HepG2 (cell line): ENCODE results near the gene TLN1. TPM values are rescaled to one million over a fixed set of nuclear protein-coding genes. Genes with fewer than 3 reads are reported as not detected.
A peak's percentile ranks its signal among the peaks of the same experiment; 100 is the strongest.

Experiments used
- CBX2 ChIP-seq, 2 experiments: fragments of 200-600 bp in 1 of 2; sonication (generic); formaldehyde crosslinking in 1 of 2; IDR thresholded peaks; 2 replicates each; pipeline versions ENCODE4 v1.7.0 to v1.8.1; 2018 to 2022; ENCODE audit warnings: low read depth in 2 of 2, low read length in 1 of 2, mild to moderate bottlenecking in 1 of 2, missing genetic modification reagents in 1 of 2
- FOXJ3 ChIP-seq: sonication (generic); formaldehyde crosslinking; IDR thresholded peaks from 2 replicates; pipeline ENCODE4 v1.4.0; 2020; ENCODE audit warnings: missing genetic modification reagents, mild to moderate bottlenecking, borderline replicate concordance
- JDP2 ChIP-seq: sonication (generic); formaldehyde crosslinking; IDR thresholded peaks from 2 replicates; pipeline ENCODE4 v1.8.1; 2022; ENCODE audit warnings: missing genetic modification reagents, borderline replicate concordance
- NCOA1 ChIP-seq: sonication (generic); formaldehyde crosslinking; IDR thresholded peaks from 2 replicates; pipeline ENCODE4 v1.9.0; 2021; ENCODE audit warnings: missing genetic modification reagents
- NFKBIZ ChIP-seq: IDR thresholded peaks from 2 replicates; pipeline ENCODE4 v1.6.1; 2018; ENCODE audit warnings: missing genetic modification reagents, missing compliant biosample characterization
- PCBP2 ChIP-seq: fragments of 200-400 bp; formaldehyde crosslinking; optimal IDR thresholded peaks from 2 replicates; pipeline ENCODE3; 2018; ENCODE audit warnings: low read length, low read depth; ENCODE audit not compliant: poor library complexity, severe bottlenecking
- STAT5B ChIP-seq: sonication (generic); formaldehyde crosslinking; IDR thresholded peaks from 2 replicates; pipeline ENCODE4 v1.4.0; 2020; ENCODE audit warnings: missing genetic modification reagents
- ZNF235 ChIP-seq: sonication (generic); formaldehyde crosslinking; IDR thresholded peaks from 2 replicates; pipeline ENCODE4 v1.8.1; 2023; ENCODE audit warnings: mild to moderate bottlenecking, missing genetic modification reagents, borderline replicate concordance
- ZNF260 ChIP-seq: sonication (generic); formaldehyde crosslinking; IDR thresholded peaks from 2 replicates; pipeline ENCODE4 v1.4.0; 2020; ENCODE audit warnings: missing genetic modification reagents, low read depth, mild to moderate bottlenecking, borderline replicate concordance
- ZNF292 ChIP-seq: sonication (generic); formaldehyde crosslinking; IDR thresholded peaks from 2 replicates; pipeline ENCODE4 v1.8.1; 2022; ENCODE audit warnings: mild to moderate bottlenecking, low read depth, missing genetic modification reagents, borderline replicate concordance
- ZNF430 ChIP-seq: sonication (generic); formaldehyde crosslinking; IDR thresholded peaks from 2 replicates; pipeline ENCODE4 v1.9.0; 2021; ENCODE audit warnings: mild to moderate bottlenecking, missing genetic modification reagents
- ZNF530 ChIP-seq: sonication (generic); formaldehyde crosslinking; IDR thresholded peaks from 2 replicates; pipeline ENCODE4 v1.5.0; 2020; ENCODE audit warnings: low read depth, mild to moderate bottlenecking, missing genetic modification reagents
- ZNF598 ChIP-seq: sonication (generic); formaldehyde crosslinking; IDR thresholded peaks from 2 replicates; pipeline ENCODE4 v1.5.1; 2020; ENCODE audit warnings: mild to moderate bottlenecking, missing genetic modification reagents, borderline replicate concordance
- polyA plus RNA-seq, 8 experiments: library from polyadenylated mRNA; depleted of rRNA in 3 of 8; stranded (reverse) in 7 of 8; unstranded in 1 of 8; fragments of >200 nt; fragmentation: Illumina TruSeq in 4 of 8; extraction: Trizol in 4 of 8; gene quantifications; 2 replicates each; pipeline versions ENCODE4 v1.2.1 to v1.2.3, GENCODE V29; 2011 to 2016; ENCODE audit warnings: low read depth in 4 of 8, missing spikeins in 1 of 8, mixed read lengths in 1 of 8; ENCODE audit not compliant: insufficient read depth in 1 of 8
- total RNA-seq, 5 experiments: library from RNA; depleted of rRNA; stranded (reverse); fragments of >200 nt; fragmentation: Illumina TruSeq; extraction: Trizol; gene quantifications; 2 replicates each; pipeline ENCODE4 v1.2.3, GENCODE V29; 2016; ENCODE audit warnings: low read depth in 1 of 5
- TF ChIP-seq, protein P1 (sequence below): sonication (generic); formaldehyde crosslinking; IDR thresholded peaks from 2 replicates; pipeline ENCODE4 v1.5.0; 2020; ENCODE audit warnings: missing genetic modification reagents
- TF ChIP-seq, protein P2 (sequence below): sonication (generic); formaldehyde crosslinking; IDR thresholded peaks from 2 replicates; pipeline ENCODE4 v1.8.1; 2023; ENCODE audit warnings: mild to moderate bottlenecking, inconsistent platforms, moderate library complexity, missing genetic modification reagents, borderline replicate concordance
- TF ChIP-seq, protein P3 (sequence below): sonication (generic); formaldehyde crosslinking; IDR thresholded peaks from 2 replicates; pipeline ENCODE4 v1.4.0; 2020; ENCODE audit warnings: missing genetic modification reagents, mild to moderate bottlenecking, borderline replicate concordance

TLN1 gene
- total and polyA plus RNA-seq, 2 of the 13 experiments (the other 11 are each of a cell fraction or from before 2014, with no cell fraction given) = 35.2 to 51.8 TPM

DNA sequence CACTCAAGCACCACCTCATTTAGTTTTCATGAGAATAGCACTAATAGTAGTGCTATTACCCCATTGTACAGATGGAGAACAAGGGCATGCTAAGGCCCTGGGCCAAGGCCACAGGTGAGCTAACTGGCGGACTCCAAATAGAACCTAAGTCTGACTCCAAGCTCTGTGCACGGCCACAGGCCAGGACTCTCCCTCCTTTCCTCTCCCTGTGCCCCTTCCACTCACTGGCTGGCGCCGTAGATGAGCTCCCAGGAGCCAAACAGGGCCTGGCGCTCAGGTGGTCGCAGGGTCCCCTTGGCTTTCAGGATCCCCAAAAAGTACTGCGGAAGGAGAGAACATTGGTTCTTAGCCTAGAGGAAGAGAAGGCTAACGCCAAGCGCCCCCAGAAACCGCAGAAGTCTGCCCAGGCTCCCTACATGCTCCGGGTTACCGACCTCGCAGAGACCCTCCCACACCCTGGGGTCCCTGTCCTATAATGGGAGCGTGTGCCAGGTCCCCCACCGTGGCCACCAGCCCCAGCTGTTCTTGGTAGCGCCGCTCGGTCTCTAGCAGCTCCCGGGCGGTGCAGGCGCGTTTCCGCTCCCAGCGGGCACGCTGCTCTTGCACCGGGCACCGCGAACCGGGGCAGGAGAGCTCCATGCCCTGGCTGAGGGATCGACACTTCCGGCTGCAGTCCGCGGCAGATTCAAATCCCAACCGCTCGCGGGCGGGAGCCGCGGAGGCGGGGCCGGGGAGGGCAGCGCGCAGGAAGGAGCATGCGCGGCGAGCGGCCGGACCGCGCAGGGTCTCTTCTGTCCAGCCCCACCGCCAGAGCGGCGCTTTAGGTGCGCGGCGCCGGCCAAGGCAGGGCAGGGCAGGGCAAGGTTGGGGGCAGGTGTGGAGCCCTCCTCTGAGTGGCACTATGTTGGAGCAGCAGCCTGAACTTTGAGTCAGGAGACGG lies 67.2 kb downstream of the TLN1 start, which contains the start of gene ARHGEF39 (continued):
- TF ChIP-seq, protein P1, sequence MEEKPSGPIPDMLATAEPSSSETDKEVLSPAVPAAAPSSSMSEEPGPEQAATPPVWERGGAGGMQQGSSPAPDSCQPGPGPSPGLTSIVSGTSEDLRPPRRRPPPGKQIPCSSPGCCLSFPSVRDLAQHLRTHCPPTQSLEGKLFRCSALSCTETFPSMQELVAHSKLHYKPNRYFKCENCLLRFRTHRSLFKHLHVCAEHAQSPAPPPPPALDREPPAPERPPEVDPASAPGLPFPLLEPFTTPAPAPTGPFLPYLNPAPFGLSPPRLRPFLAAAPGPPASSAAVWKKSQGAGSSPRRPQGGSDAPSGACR (CRISPR knock-in tag) = peak; percentile 86; the same call in 1 of the 2 replicates
- TF ChIP-seq NFKBIZ (CRISPR knock-in tag) = peak; percentile 54; the same call in 1 of the 2 replicates
- no peak for TF ChIP-seq CBX2 (IDR thresholded peaks at IDR 0.05; ENCODE audit: low read depth, low read length)
- no peak for TF ChIP-seq CBX2 (CRISPR knock-in tag; IDR thresholded peaks at IDR 0.05; ENCODE audit: low read depth)
- TF ChIP-seq ZNF235 (CRISPR knock-in tag) = peak; percentile 59; the same call in 1 of the 2 replicates
- 0 out of 2 replicates have a peak, but pooled peaks have one; percentile 28 for TF ChIP-seq STAT5B
- TF ChIP-seq PCBP2 = no peak
- TF ChIP-seq FOXJ3 (CRISPR knock-in tag) = 0 out of 2 replicates have a peak, but pooled peaks have one; percentile 46
- TF ChIP-seq, protein P2, sequence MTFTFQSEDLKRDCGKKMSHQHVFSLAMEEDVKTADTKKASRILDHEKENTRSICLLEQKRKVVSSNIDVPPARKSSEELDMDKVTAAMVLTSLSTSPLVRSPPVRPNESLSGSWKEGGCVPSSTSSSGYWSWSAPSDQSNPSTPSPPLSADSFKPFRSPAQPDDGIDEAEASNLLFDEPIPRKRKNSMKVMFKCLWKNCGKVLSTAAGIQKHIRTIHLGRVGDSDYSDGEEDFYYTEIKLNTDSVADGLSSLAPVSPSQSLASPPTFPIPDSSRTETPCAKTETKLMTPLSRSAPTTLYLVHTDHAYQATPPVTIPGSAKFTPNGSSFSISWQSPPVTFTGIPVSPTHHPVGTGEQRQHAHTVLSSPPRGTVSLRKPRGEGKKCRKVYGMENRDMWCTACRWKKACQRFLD (CRISPR knock-in tag) = peak; percentile 66; the same call in 1 of the 2 replicates
- TF ChIP-seq, protein P3, sequence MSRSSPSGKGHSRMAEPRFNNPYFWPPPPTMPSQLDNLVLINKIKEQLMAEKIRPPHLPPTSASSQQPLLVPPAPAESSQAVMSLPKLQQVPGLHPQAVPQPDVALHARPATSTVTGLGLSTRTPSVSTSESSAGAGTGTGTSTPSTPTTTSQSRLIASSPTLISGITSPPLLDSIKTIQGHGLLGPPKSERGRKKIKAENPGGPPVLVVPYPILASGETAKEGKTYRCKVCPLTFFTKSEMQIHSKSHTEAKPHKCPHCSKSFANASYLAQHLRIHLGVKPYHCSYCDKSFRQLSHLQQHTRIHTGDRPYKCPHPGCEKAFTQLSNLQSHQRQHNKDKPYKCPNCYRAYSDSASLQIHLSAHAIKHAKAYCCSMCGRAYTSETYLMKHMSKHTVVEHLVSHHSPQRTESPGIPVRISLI (CRISPR knock-in tag) = no peak
- TF ChIP-seq JDP2 (CRISPR knock-in tag) = peak; percentile 73; the same call in 1 of the 2 replicates
- no peak for TF ChIP-seq ZNF292 (CRISPR knock-in tag)
- peak; percentile 92 for TF ChIP-seq ZNF430
- no peak for TF ChIP-seq ZNF530
- TF ChIP-seq ZNF260 (CRISPR knock-in tag) = no peak
- TF ChIP-seq ZNF598 (CRISPR knock-in tag) = peak; percentile 67; the same call in 1 of the 2 replicates
- TF ChIP-seq NCOA1 = peak; percentile 74; the same call in 1 of the 2 replicates
